H1 (cell line): ENCODE measurements around the gene PPWD1. TPM values are rescaled to one million over a fixed set of nuclear protein-coding genes. Genes with fewer than 3 reads are reported as not detected.

ENCODE experiments used
- CTCF ChIA-PET: fragments of 300-600 bp; sonication (Branson Sonifier 250); formaldehyde crosslinking; loops from one replicate; lab custom pipeline; 2021; ENCODE audit not compliant: partially characterized antibody; lab: Charles Lee
- POLR2A ChIA-PET: fragments of 300-600 bp; sonication (Branson Sonifier 250); formaldehyde crosslinking; loops from one replicate; lab custom pipeline; 2021; ENCODE audit warnings: inconsistent platforms; ENCODE audit not compliant: partially characterized antibody; lab: Charles Lee
- DNase-seq, 2 experiments: peaks; one replicate each; pipeline versions ENCODE4 v3.0.0 to v3.0.0-alpha.2; 2010 to 2022; ENCODE audit warnings: low spot score in 2 of 2, low read depth in 1 of 2, mixed read lengths in 1 of 2
- FAIRE-seq: peaks from 2 replicates; lab custom pipeline; 2011; peaks lifted over from hg19 to GRCh38; lab: Jason Lieb, UNC
- H2AFZ ChIP-seq: 2 replicates; pipeline ENCODE4 v1.8.1; 2012; ENCODE audit warnings: low read length, inconsistent platforms
- H2AK5ac ChIP-seq: 2 replicates; pipeline ENCODE4 v1.6.1; 2013; ENCODE audit warnings: low read depth, low read length
- H2BK120ac ChIP-seq: replicated peaks from 2 replicates; pipeline ENCODE3; 2013; ENCODE audit warnings: low read depth, low read length, inconsistent platforms
- H2BK12ac ChIP-seq: 2 replicates; pipeline ENCODE4 v1.6.1; 2013; ENCODE audit warnings: low read depth, low read length
- H2BK15ac ChIP-seq: 2 replicates; pipeline ENCODE4 v1.6.1; 2013; ENCODE audit warnings: low read length
- H2BK20ac ChIP-seq: 2 replicates; pipeline ENCODE4 v1.6.1; 2013; ENCODE audit warnings: low read length
- H2BK5ac ChIP-seq: 2 replicates; pipeline ENCODE4 v1.6.1; 2013; ENCODE audit warnings: low read depth, low read length
- H3K14ac ChIP-seq: 2 replicates; pipeline ENCODE4 v1.6.1; 2013; ENCODE audit warnings: inconsistent platforms; ENCODE audit not compliant: insufficient read length
- H3K18ac ChIP-seq: 2 replicates; pipeline ENCODE4 v1.6.1; 2013; ENCODE audit warnings: low read length; ENCODE audit errors: extremely low read depth
- H3K23ac ChIP-seq: 2 replicates; pipeline ENCODE4 v1.6.1; 2013; ENCODE audit warnings: inconsistent platforms; ENCODE audit not compliant: insufficient read length
- H3K23me2 ChIP-seq: 2 replicates; pipeline ENCODE4 v1.6.1; 2013; ENCODE audit warnings: low read depth, low read length
- H3K27ac ChIP-seq: 2 replicates; pipeline ENCODE4 v1.6.1; 2011; ENCODE audit warnings: low read depth, low read length, inconsistent platforms
- H3K27me3 ChIP-seq, 4 experiments: replicated peaks in 1 of 4; 1 replicate in 1 of 4; 2 replicates in 3 of 4; pipeline versions ENCODE4 v1.6.1 to v1.8.1; 2011 to 2013; ENCODE audit warnings: low read length in 3 of 4, mild to moderate bottlenecking in 3 of 4, inconsistent platforms in 2 of 4, mixed read lengths in 2 of 4, moderate library complexity in 1 of 4; ENCODE audit not compliant: control insufficient read depth in 3 of 4, insufficient read depth in 3 of 4; ENCODE audit errors: extremely low read depth in 1 of 4
- H3K36me3 ChIP-seq, 4 experiments: 2 replicates each; pipeline versions ENCODE4 v1.6.1 to v1.8.1; 2011 to 2013; ENCODE audit warnings: mild to moderate bottlenecking in 4 of 4, low read length in 3 of 4, moderate library complexity in 2 of 4, control low read depth in 1 of 4, inconsistent platforms in 1 of 4; ENCODE audit not compliant: insufficient read depth in 4 of 4, control insufficient read depth in 2 of 4
- H3K4ac ChIP-seq: replicated peaks from 2 replicates; pipeline ENCODE3; 2013; ENCODE audit warnings: low read length, low read depth, mixed read lengths, inconsistent platforms; ENCODE audit not compliant: insufficient read length
- H3K4me1 ChIP-seq, 4 experiments: replicated peaks in 1 of 4; 1 replicate in 1 of 4; 2 replicates in 3 of 4; pipeline versions ENCODE4 v1.6.1 to v1.8.1; 2011 to 2013; ENCODE audit warnings: low read length in 3 of 4, inconsistent platforms in 2 of 4, mixed read lengths in 1 of 4; ENCODE audit not compliant: insufficient read depth in 4 of 4, control insufficient read depth in 3 of 4
- H3K4me2 ChIP-seq, 2 experiments: 2 replicates each; pipeline versions ENCODE4 v1.6.1 to v1.8.1; 2011 to 2013; ENCODE audit warnings: low read depth in 2 of 2, low read length in 2 of 2, control low read depth in 1 of 2, inconsistent platforms in 1 of 2, mild to moderate bottlenecking in 1 of 2; ENCODE audit not compliant: insufficient read depth in 1 of 2
- H3K4me3 ChIP-seq, 4 experiments: fragments of 200-600, 300-600 bp in 1 of 4; sonication (generic), shearing (Covaris generic), sonication (Bioruptor Twin) in 1 of 4; 2 replicates each; pipeline versions ENCODE4 v1.5.1 to v1.8.1; 2011 to 2016; ENCODE audit warnings: low read length in 4 of 4, low read depth in 3 of 4, control low read depth in 2 of 4, inconsistent platforms in 2 of 4, mild to moderate bottlenecking in 2 of 4, mixed read lengths in 1 of 4, moderate library complexity in 1 of 4; ENCODE audit not compliant: insufficient read depth in 2 of 4; ENCODE audit errors: extremely low read depth in 1 of 4
- H3K56ac ChIP-seq: replicated peaks from 2 replicates; pipeline ENCODE3; 2013; ENCODE audit warnings: low read depth, mild to moderate bottlenecking, mixed read lengths, low read length, inconsistent platforms; ENCODE audit not compliant: insufficient read length
- H3K79me1 ChIP-seq: 2 replicates; pipeline ENCODE4 v1.6.1; 2013; ENCODE audit warnings: low read depth, low read length, control low read depth
- H3K79me2 ChIP-seq, 2 experiments: 2 replicates each; pipeline versions ENCODE4 v1.6.1 to v1.8.1; 2012 to 2013; ENCODE audit warnings: low read length in 2 of 2, mild to moderate bottlenecking in 2 of 2, inconsistent platforms in 1 of 2; ENCODE audit not compliant: insufficient read depth in 2 of 2, control insufficient read depth in 1 of 2
- H3K9ac ChIP-seq, 4 experiments: replicated peaks in 1 of 4; 1 replicate in 1 of 4; 2 replicates in 3 of 4; pipeline versions ENCODE4 v1.6.1 to v1.8.1; 2011 to 2013; ENCODE audit warnings: low read depth in 3 of 4, low read length in 3 of 4, control low read depth in 2 of 4, mild to moderate bottlenecking in 2 of 4, moderate library complexity in 2 of 4, inconsistent platforms in 1 of 4; ENCODE audit errors: extremely low read depth in 1 of 4
- H3K9me3 ChIP-seq, 2 experiments: 2 replicates each; pipeline versions ENCODE4 v1.6.1 to v1.8.1; 2012 to 2013; ENCODE audit warnings: mild to moderate bottlenecking in 2 of 2, moderate library complexity in 2 of 2, control low read depth in 1 of 2, inconsistent platforms in 1 of 2, low read depth in 1 of 2, low read length in 1 of 2, mixed read lengths in 1 of 2; ENCODE audit not compliant: insufficient read depth in 2 of 2
- H4K20me1 ChIP-seq, 2 experiments: replicated peaks in 1 of 2; 2 replicates each; pipeline versions ENCODE3 to v1.8.1; 2011 to 2013; ENCODE audit warnings: inconsistent platforms in 2 of 2, low read length in 2 of 2, mild to moderate bottlenecking in 1 of 2; ENCODE audit not compliant: insufficient read depth in 2 of 2, control insufficient read depth in 1 of 2
- H4K5ac ChIP-seq: 2 replicates; pipeline ENCODE4 v1.6.1; 2013; ENCODE audit warnings: low read length, low read depth, mixed read lengths, inconsistent platforms; ENCODE audit not compliant: insufficient read length
- H4K8ac ChIP-seq: 2 replicates; pipeline ENCODE4 v1.8.0; 2013; ENCODE audit warnings: mild to moderate bottlenecking, moderate library complexity, low read length, inconsistent platforms; ENCODE audit not compliant: insufficient read depth; ENCODE audit errors: extremely low read depth
- H4K91ac ChIP-seq: replicated peaks from 2 replicates; pipeline ENCODE3; 2013; ENCODE audit warnings: low read length, mixed read lengths, inconsistent platforms; ENCODE audit not compliant: insufficient read length
- ATF3 ChIP-seq: IDR thresholded peaks from 2 replicates; pipeline ENCODE4 v1.6.1; 2011; ENCODE audit warnings: low read depth, mild to moderate bottlenecking, low read length; ENCODE audit not compliant: insufficient read depth
- BRCA1 ChIP-seq: IDR thresholded peaks from 2 replicates; pipeline ENCODE4 v1.6.1; 2012; ENCODE audit warnings: low read depth, low read length, improper control_type of control experiment
- CBX5 ChIP-seq: fragments of 300-800, 300-1000 bp; sonication (generic); IDR thresholded peaks from 2 replicates; pipeline ENCODE4 v1.7.1; 2016; ENCODE audit warnings: antibody characterized with exemption, low read length, low read depth
- HDAC6 ChIP-seq: IDR thresholded peaks from one replicate; pipeline ENCODE4 v1.7.1; 2012; ENCODE audit warnings: low read depth, mild to moderate bottlenecking, inconsistent platforms, low read length, moderate library complexity
- JUN ChIP-seq: IDR thresholded peaks from 2 replicates; pipeline ENCODE4 v1.6.1; 2011; ENCODE audit warnings: low read depth, mild to moderate bottlenecking, improper control_type of control experiment, low read length
- NANOG ChIP-seq: IDR thresholded peaks from 2 replicates; pipeline ENCODE4 v1.6.1; 2011; ENCODE audit warnings: low read length, low read depth, mild to moderate bottlenecking, inconsistent platforms; ENCODE audit not compliant: insufficient read depth, poor library complexity, severe bottlenecking
- POLR2AphosphoS5 ChIP-seq: IDR thresholded peaks from 2 replicates; pipeline ENCODE4 v1.6.1; 2011; ENCODE audit warnings: low read depth, low read length
- TCF12 ChIP-seq: IDR thresholded peaks from 2 replicates; pipeline ENCODE4 v1.6.1; 2011; ENCODE audit warnings: low read depth, mild to moderate bottlenecking, low read length
- WGBS, 2 experiments: shearing (Covaris generic) in 1 of 2; methylation state at CpG; one replicate each; pipeline versions ENCODE4 v1.1.6 to v1.1.7; 2013 to 2015; ENCODE audit warnings: low lambda C conversion rate in 2 of 2, mixed read lengths in 2 of 2, inconsistent platforms in 1 of 2, low coverage in 1 of 2, missing lambda C conversion rate in 1 of 2; ENCODE audit not compliant: insufficient replicate concordance in 2 of 2, insufficient coverage in 1 of 2, insufficient read length in 1 of 2; ENCODE audit errors: extremely low coverage in 1 of 2, missing lambda C conversion rate in 1 of 2; 5-methylcytosine and 5-hydroxymethylcytosine counted together
- polyA plus RNA-seq, 7 experiments: library from polyadenylated mRNA; depleted of rRNA in 3 of 7; stranded (reverse) in 5 of 7; unstranded in 2 of 7; fragments of >200 nt in 5 of 7; fragments of 200-250 nt in 2 of 7; gene quantifications; 1 replicate in 5 of 7; 2 replicates in 1 of 7; 4 replicates in 1 of 7; pipeline versions ENCODE4 v1.2.1 to v1.2.3, GENCODE V29; 2011 to 2013; ENCODE audit warnings: missing spikeins in 2 of 7, mixed read lengths in 2 of 7
- total RNA-seq: library from RNA; stranded (reverse); fragmentation: NEBNext Ultra II Directional; extraction: Animal tissue kit (Norgen Biotek cat#: 25700); gene quantifications from 2 replicates; pipeline ENCODE4 v1.2.1, GENCODE V29; 2021

The PPWD1 gene
- total and polyA plus RNA-seq, 2 of the 8 experiments (the other 6 are each of a cell fraction or from before 2014, with no cell fraction given) = 5.0 to 35.7 TPM

GRCh38 chr5:65566505-65566904 lies 3.4 kb downstream of the PPWD1 start:
- Histone ChIP-seq H4K8ac (no peak overlapping the region), H3K79me1 (no peaks in the 10 kb centered on the region; the same call in 1 of the 2 replicates), H3K4me2 (no peak overlapping the region), H3K36me3 (peaks cover 0 to 16% (median 0%) of the 10 kb centered on the region in 4 experiments; a peak in 2 of 8 replicates), H2AK5ac (no peak overlapping the region), H3K27ac (no peak overlapping the region), H2BK20ac (no peak overlapping the region), H2BK5ac (no peak overlapping the region), H3K27me3 (no peaks in the 10 kb centered on the region), H3K18ac (no peak overlapping the region), H4K20me1 (peaks cover 0 to 2% of the 10 kb centered on the region in 2 experiments), H3K4me3 (no peak overlapping the region), H3K14ac (no peak overlapping the region), H2BK15ac (no peak overlapping the region), H3K9me3 (no peaks in the 10 kb centered on the region), H3K56ac (no peak overlapping the region), H2BK12ac (no peak overlapping the region), H4K91ac (no peak overlapping the region), H2AFZ (no peak overlapping the region), H3K23me2 (peaks cover 6% of the 10 kb centered on the region; the same call in 1 of the 2 replicates), H3K79me2 (peaks cover 0 to 45% of the 10 kb centered on the region in 2 experiments; a peak in 2 of 4 replicates), H2BK120ac (no peak overlapping the region), H3K23ac (no peak overlapping the region), H3K4ac (no peak overlapping the region), H3K4me1 (peaks cover 0 to 2% (median 0%) of the 10 kb centered on the region in 4 experiments; a peak in 2 of 7 replicates), H3K9ac (no peak overlapping the region), H4K5ac (no peak overlapping the region)
- ChIA-PET POLR2A (no interaction called here), CTCF (no interaction called here)
- DNase-seq = no peak
- WGBS, 2 experiments = 88 to 89% methylated on average over 1 to 5 of the region's 5 CpGs
- TF ChIP-seq POLR2AphosphoS5 (no peak), HDAC6 (no peak), NANOG (no peak), CBX5 (no peak), BRCA1 (no peak), ATF3 (no peak), JUN (no peak), TCF12 (no peak)
- no peak for FAIRE-seq
